GM21423 (cell line): ENCODE results near the gene TMEM119.
A peak's percentile ranks its signal among the peaks of the same experiment; 100 is the strongest.

Source experiments
- ATAC-seq: cut with Tn5 transposase; IDR thresholded peaks from one replicate; pipeline ENCODE4 v1.9.1; 2021; ENCODE audit warnings: mild to moderate bottlenecking, moderate library complexity; ENCODE audit not compliant: unreplicated experiment

Gene TMEM119

DNA sequence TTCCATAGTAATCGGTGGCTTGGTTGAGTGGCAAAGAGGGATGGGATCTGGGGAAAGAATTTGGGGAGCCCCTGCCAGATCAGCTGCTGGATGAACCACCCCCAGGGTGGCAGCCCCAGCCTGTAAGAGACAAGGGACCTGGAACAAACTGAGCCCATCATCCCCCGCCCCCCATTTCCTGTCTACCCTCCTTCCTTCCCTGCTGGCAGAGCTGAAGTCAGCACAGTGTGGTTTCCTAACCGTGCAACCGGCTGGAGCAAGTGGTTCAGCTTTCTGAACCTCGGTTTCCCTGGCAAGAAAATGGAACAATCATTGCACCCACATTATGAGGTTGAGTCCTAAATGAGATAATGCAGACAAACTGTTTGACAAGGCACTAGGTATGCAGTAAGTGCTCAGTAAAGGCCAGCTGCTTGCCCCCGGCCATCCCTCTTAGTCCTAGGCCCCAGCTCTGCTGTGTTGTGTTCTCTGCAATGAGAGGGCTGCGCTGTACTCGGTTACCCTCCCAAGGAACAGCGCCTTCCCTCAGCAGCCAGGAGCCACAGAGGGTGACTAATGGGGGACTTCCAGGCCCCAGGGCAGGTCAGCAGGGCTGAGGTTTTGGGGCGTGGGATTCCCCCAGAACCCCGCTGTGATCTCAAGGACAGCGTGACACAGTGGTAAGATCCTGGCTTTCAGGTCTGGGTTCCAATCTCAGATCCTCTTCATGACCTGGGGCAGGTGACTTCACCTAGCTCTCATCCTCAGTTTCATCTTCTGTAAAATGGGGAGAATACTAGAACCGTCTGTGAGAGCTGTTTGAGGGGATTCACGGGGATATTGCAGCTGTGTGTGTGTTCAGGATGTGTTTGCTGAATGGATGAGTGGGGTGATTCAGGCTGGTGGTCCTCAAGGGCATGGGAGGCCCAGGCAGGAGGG is 19.3 kb upstream of the TMEM119 start:
- peak; percentile 79 for ATAC-seq

DNA sequence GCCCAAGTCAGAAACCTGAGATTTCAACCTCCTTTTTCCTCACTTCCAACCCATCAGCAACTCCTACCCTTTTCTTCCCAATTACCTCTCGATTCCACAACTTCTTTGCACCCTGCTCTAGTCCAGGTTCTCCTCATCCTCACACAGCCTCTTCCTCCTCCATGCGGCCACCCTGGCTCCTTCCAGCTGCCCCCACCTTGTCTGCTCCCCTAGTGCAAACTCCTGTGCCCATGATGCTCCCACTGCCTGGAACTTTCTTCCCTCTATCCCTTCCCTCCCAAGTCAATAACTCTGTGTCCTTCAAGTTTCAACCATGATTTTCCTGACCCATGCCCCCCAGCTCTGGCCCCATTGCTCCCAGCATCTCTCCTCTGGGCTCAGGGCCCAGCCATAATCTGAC is 18.5 kb upstream of the TMEM119 start:
- no peak for ATAC-seq

DNA sequence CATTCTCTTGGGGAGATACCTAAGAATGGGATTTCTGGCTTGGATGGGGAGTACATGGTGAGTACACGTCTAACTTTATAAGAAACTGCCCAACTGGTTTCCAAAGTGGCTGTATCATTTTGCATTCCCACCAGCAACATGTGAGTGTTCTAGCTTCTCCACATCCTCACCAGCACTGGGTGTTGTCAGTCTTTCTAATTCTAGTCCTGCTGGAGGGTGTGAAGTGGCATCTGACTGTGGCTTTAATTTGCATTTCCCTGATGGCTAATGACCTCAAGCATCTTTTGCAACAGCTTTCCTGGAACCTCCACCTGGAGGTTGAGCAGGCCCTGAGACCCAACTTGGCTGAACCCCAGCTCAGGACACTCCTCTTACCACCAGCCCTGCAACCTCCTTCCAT is 18.0 kb upstream of the TMEM119 start:
- no peak for ATAC-seq

DNA sequence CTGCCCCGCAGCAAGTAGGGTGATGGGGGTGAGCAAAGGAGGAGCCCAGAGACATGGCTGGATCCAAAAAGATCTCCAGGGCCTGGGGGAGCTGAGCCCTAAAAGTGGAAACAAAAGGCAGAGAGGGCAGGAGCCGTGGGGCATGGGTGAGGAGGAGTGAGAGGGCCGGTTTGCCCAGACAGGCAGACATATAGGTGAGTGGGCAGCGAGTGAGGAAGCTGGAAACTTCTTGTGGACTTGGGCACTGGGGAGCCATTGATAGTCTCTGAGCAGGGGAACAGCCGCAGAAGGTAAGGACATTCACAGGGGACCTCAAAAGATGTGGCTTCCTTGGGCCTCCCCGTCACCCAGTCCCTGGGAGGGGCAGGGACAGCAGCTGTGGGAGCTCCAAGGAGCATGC is 16.8 kb upstream of the TMEM119 start:
- no peak for ATAC-seq

DNA sequence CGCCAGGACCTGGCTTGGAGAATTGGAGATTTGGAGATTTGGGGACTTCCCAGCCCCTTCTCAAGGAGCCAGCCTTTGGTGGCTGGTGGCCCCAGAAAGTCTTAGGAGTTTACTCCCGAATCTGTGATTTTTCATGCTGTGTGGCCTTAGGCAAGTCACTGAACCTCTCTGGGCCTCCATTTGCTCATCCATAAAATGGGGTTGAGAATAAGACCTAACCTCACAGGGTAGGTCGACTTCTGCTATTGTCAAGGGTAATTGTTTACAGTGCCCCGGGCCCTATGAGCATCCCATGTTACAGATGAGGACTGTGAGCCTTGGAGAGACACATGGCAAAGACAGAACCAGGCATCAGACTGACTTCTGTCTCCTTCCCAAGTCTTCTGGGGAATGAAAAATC is 16.2 kb upstream of the TMEM119 start:
- ATAC-seq = no peak

GRCh38 chr12:108613548-108613947 is 15.7 kb upstream of the TMEM119 start:
- no peak for ATAC-seq

- ATAC-seq = no peak
Measured at GRCh38 chr12:108612788-108613282, 15.0 kb upstream of the TMEM119 start.

DNA sequence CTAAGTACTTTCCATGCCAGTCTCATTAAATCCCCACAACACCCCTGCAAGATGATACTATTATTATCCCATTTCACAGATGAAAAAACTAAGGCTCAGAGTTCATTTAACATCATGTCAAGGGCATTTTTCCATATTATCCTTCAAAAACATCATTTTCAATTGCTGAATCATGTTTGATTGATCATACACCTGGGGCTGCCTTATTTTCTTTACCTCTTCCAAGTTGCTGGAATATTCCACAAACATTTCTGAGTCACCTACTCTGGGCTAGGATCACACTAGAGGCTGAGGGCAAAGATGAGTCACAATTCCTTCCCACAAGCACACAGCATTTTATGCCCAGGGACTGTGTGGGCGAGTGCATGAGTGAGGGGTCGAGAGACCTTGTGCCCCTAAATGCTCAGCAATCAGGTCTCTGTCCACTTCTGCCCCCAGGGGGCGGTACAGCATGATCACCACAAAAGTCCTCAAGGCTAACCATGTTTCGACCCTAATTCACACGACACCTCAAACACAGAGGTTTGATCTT is 14.1 kb upstream of the TMEM119 start:
- no peak for ATAC-seq

DNA sequence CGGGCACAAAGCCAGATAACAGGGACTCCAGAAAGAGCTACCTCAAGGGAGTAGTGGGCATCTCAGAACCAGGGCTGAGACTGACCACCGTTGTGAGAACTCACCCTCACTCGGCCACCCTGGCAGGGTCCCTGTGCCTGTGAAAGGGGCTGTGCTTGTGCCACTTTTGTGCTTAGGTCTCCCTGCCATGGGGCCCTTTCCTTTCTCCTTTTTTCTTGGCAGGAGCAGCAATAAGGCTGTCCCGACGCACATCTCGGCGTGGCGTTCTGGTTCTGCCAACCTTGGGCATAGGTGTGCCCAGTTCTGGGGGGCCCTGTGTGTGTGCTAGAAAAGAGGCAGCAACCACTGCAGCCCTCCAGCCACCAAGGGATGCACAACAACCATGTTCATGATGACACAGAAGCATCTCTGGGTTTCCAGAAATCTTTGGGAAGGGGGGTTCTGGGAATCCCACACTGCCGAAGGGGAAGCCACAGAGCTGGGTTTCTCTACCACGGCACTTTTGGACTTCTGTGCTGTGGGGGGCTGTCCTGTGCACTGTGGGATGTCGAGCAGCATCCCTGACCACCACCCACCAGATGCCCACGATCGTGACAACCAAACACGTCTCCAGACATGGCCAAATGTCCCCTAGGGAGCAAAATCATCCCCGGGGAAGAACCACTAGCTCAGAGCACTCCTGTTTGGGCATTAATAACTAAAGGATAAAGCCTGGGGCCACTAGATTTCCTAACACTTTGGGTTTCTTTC is 13.1 kb upstream of the TMEM119 start:
- no peak for ATAC-seq

GRCh38 chr12:108610336-108610815 is 12.5 kb upstream of the TMEM119 start:
- no peak for ATAC-seq

DNA sequence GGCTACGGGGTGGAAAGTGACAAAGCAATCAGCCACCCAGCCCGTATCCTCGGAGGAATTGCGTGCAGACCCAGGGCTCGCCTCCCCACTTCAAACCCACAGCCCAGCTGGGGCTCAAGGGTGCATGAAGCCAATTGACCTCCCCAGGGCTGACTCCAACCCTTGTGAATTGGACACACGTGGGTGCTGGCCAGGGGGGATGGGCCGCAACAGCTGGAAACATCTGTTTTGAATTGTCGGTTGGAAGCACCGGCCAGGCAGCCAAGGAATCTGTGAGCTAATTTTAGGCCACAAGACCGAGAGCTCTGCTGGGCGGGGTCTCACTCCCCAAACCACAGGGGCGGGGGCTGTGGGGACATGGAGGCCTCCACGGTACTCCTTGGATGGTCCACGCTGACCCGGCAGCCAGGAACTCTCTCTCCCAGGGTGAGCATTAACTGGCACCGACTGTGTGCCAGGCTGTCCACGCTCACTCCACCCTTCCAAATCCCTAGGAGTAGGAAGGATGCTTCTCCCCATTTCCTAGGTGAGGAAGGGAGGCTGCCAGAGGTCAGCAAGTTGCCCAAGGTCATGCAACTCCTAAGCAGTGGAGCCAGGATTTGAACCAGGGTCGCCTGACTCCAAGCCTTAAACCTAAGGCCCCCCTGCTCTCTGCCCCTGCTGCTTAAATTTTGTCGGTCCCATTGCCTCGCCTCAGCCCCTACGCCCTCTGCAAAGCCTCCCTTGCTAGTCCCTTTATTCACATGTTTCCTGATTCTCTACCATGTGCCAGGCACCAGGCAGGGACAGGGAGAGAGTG is 11.9 kb upstream of the TMEM119 start:
- no peak for ATAC-seq

DNA sequence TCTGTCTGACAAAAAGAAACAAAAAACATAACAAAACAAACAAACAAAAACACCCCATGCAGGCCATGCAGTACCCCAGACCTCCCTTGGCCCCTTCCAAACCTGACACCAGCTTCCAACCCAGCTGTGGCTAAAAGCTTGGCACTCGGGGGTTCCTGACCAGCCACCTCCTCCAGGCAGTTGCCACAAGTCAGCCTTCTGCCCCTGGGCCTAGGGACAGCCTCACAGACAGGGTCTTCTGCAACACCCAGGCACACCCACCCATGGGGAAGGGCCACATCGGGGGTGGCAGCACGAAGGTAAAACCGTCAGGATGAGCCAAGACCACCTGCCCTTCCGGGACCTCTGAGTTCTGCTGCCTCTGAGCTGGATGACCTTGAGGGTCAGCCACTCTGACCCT is 10.7 kb upstream of the TMEM119 start:
- ATAC-seq = no peak

DNA sequence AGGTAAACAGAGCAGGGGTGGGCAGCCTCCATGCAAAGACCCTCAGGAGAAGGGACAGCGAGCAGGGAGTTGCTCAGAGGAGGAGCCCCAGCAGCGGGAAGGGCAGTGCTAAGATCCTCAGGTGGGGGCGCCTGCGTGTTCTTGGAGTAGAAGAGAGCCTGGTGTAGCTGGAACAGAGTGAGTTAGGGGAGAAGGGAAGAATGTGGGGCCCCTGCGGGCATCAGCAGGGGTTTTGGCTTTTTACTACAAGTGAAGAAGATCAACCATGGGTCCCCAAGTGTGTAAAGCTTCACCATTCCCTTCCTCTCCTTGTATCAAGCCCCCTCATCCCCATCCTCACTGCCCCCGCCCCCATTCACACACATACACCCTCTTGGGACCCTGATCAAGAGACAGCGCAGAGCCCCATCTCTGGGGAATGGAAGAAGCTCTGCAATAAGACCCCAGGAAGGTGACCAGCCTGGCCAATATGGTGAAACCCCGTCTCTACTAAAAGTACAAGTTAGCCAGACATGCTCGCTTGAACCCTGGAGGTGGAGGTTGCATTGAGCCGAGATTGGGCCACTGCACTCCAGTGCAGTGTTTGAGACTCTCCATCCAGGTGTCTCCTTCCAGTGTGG is 10.2 kb upstream of the TMEM119 start:
- no peak for ATAC-seq

GRCh38 chr12:108606492-108606891 is 8.6 kb upstream of the TMEM119 start:
- ATAC-seq = no peak

GRCh38 chr12:108605690-108606406 is 8.0 kb upstream of the TMEM119 start:
- ATAC-seq = no peak

- no peak for ATAC-seq
Measured at GRCh38 chr12:108605000-108605689, 7.3 kb upstream of the TMEM119 start.

DNA sequence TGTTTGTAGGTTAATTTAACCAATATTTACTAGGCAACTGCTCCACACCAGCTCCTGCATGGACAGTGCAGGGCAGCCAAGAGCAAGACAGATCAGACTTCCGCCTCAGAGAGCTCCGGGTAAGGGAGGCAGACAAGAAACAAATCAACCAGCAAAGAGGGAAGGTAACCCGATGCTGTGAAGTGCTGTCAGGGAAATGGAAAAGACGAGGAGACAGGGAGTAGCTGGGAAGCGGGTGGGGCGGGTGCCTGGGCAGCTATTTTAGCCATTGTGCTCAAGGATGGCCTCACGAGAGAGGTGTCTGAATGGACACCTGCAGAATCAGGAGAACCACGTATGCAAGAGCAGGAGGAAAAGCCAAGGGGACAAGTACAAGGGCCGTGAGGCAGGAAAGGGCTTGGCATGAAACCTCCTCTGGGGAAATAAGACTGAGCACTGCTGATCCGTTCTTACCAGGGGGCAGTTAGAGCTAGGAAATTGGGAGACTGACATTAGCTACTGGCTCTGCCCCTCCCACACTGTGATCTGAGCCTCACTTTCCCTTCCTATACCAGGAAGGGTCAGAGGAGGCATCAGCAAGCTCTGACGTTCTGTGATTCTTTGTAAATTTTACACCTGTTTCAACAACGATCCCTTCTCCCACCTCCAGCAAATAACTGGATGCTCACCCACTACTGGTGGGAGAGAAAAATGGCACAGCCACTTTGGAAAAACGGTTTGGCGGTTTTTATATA is 6.5 kb upstream of the TMEM119 start:
- ATAC-seq = no peak

DNA sequence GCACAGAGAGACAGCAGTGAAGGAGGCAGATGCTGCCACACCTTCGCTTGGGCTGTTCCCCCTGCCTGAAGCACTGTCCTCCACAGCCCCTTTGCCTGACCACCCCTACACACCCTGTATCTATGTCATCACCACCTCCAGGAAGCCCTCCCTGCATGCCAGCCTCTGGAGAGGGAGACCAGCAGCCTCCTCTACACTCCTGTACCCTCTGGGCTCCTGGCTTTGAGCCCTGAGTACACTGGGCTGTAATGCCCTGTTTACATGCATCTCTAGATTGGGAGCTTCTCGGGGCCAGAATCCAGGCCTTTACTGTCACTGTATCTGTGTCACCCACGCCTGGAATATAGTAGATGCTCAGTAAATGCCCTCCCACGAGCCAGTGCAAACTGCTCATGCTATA is 5.9 kb upstream of the TMEM119 start:
- ATAC-seq = no peak
